Measurements from ENCODE around the gene TMOD3. TPM values are rescaled to one million over a fixed set of nuclear protein-coding genes. Genes with fewer than 3 reads are reported as not detected.

Gene TMOD3
- total and polyA plus RNA-seq, 2 of the 8 experiments (the other 6 are each of a cell fraction or from before 2014, with no cell fraction given): 3.9 to 29.0 TPM

- Histone ChIP-seq H4K20me1 (replicated peaks in 1 of 2; ENCODE audit: control insufficient read depth in 1 of 2, insufficient read depth in 2 of 2, low read length in 2 of 2) (no peaks in the 10 kb centered on the region), H4K5ac (ENCODE audit: insufficient read length, low read depth, low read length) (no peak overlapping the region), H3K56ac (replicated peaks; ENCODE audit: insufficient read length, low read depth, low read length) (no peak overlapping the region), H2BK12ac (ENCODE audit: low read depth, low read length) (no peak overlapping the region), H3K9me3 (ENCODE audit: insufficient read depth in 2 of 2, low read depth in 1 of 2, low read length in 1 of 2) (no peaks in the 10 kb centered on the region), H2BK20ac (ENCODE audit: low read length) (no peak overlapping the region), H3K4ac (replicated peaks; ENCODE audit: insufficient read length, low read depth, low read length) (no peak overlapping the region), H3K23ac (ENCODE audit: insufficient read length) (no peak overlapping the region), H2BK15ac (ENCODE audit: low read length) (no peak overlapping the region), H2BK120ac (replicated peaks; ENCODE audit: low read depth, low read length) (no peak overlapping the region), H2AK5ac (ENCODE audit: low read depth, low read length) (no peak overlapping the region), H3K9ac (replicated peaks in 1 of 4; ENCODE audit: extremely low read depth in 1 of 4, low read depth in 3 of 4, low read length in 3 of 4) (no peak overlapping the region), H2AFZ (ENCODE audit: low read length) (no peak overlapping the region), H3K27me3 (replicated peaks in 1 of 4; ENCODE audit: control insufficient read depth in 3 of 4, extremely low read depth in 1 of 4, insufficient read depth in 3 of 4, low read length in 3 of 4) (no peaks in the 10 kb centered on the region), H3K4me2 (ENCODE audit: insufficient read depth in 1 of 2, low read depth in 2 of 2, low read length in 2 of 2) (no peak overlapping the region), H3K18ac (ENCODE audit: extremely low read depth, low read length) (no peak overlapping the region), H3K27ac (ENCODE audit: low read depth, low read length) (no peak overlapping the region), H3K36me3 (ENCODE audit: control insufficient read depth in 2 of 4, insufficient read depth in 4 of 4, low read length in 3 of 4) (no peaks in the 10 kb centered on the region), H2BK5ac (ENCODE audit: low read depth, low read length) (no peak overlapping the region), H3K4me3 (ENCODE audit: extremely low read depth in 1 of 4, insufficient read depth in 2 of 4, low read depth in 3 of 4, low read length in 4 of 4) (no peak overlapping the region), H3K4me1 (replicated peaks in 1 of 4; ENCODE audit: control insufficient read depth in 3 of 4, insufficient read depth in 4 of 4, low read length in 3 of 4) (peaks cover 0 to 4% (median 0%) of the 10 kb centered on the region in 4 experiments; a peak in 2 of 7 replicates), H4K91ac (replicated peaks; ENCODE audit: insufficient read length, low read length) (no peak overlapping the region), H3K79me1 (ENCODE audit: low read depth, low read length) (no peaks in the 10 kb centered on the region; the same call in 1 of the 2 replicates), H4K8ac (ENCODE audit: extremely low read depth, insufficient read depth, low read length) (no peak overlapping the region), H3K79me2 (ENCODE audit: control insufficient read depth in 1 of 2, insufficient read depth in 2 of 2, low read length in 2 of 2) (no peaks in the 10 kb centered on the region), H3K14ac (ENCODE audit: insufficient read length) (no peak overlapping the region), H3K23me2 (ENCODE audit: low read depth, low read length) (no peaks in the 10 kb centered on the region)
- FAIRE-seq: no peak
- WGBS, 2 experiments (ENCODE audit: extremely low coverage in 1 of 2, insufficient coverage in 1 of 2, insufficient read length in 1 of 2, insufficient replicate concordance in 2 of 2, low coverage in 1 of 2, low lambda C conversion rate in 2 of 2, missing lambda C conversion rate in 1 of 2): 67% methylated on average over 2 of the region's 3 CpGs; no CpG with 5 or more reads in 1 of the 2 experiments
- POLR2A ChIA-PET (ENCODE audit: partially characterized antibody): no interaction called here
- DNase-seq (ENCODE audit: low read depth in 1 of 2, low spot score in 2 of 2): no peak
- CTCF ChIA-PET (ENCODE audit: partially characterized antibody): interaction anchor here (1.6 to 1.9 kb wide), 3 partner anchors 25 to 148 kb away, joined by 3 to 6 read pairs (median 6); no protein-coding TSS in a partner anchor
- TF ChIP-seq CTBP2 (IDR thresholded peaks at IDR 0.05; ENCODE audit: borderline replicate concordance, insufficient read depth, insufficient read length, low read length) (no peak), SP2 (IDR thresholded peaks at IDR 0.05; ENCODE audit: low read length) (no peak), SIN3A (conservative IDR thresholded peaks at IDR 0.05 in 1 of 2, IDR thresholded peaks at IDR 0.05 in 1 of 2; ENCODE audit: low read depth in 1 of 2, low read length in 2 of 2) (no peak), NANOG (IDR thresholded peaks at IDR 0.05; ENCODE audit: insufficient read depth, low read depth, low read length, poor library complexity, severe bottlenecking) (no peak), BACH1 (IDR thresholded peaks at IDR 0.05; ENCODE audit: low read length) (no peak), CHD1 (IDR thresholded peaks at IDR 0.05; ENCODE audit: low read depth, low read length) (no peak), KDM1A (IDR thresholded peaks at IDR 0.05; ENCODE audit: borderline replicate concordance, low read length) (no peak), ZNF274 (IDR thresholded peaks at IDR 0.05; ENCODE audit: borderline replicate concordance, extremely low read depth, low read length) (no peak), SAP30 (IDR thresholded peaks at IDR 0.05; ENCODE audit: insufficient read depth, insufficient replicate concordance, low read length) (no peak), NRF1 (IDR thresholded peaks at IDR 0.05; ENCODE audit: low read depth, low read length) (no peak), POU5F1 (IDR thresholded peaks at IDR 0.05; ENCODE audit: low read depth, low read length) (no peak), E2F6 (IDR thresholded peaks at IDR 0.05) (no peak), GABPA (IDR thresholded peaks at IDR 0.05; ENCODE audit: borderline replicate concordance, insufficient read depth, low read length) (no peak)
These were observed 101.6 kb downstream of the TMOD3 start for GRCh38 chr15:51931016-51931415.
